Kidney glomerular epithelial cell (primary cell): ENCODE measurements around the gene ERBB4.
"Not testable (repeated sequence)": the region's sequence is repeated elsewhere in the genome, so short reads cannot be mapped to it uniquely, and the experiment has no call there.

Experiments
- DNase-seq: peaks from one replicate; lab custom pipeline; 2025; lab: John Stamatoyannopoulos, UW

The ERBB4 gene

GRCh38 chr2:212010305-212010704 is 528.3 kb downstream of the ERBB4 start:
- DNase-seq, result not testable (repeated sequence)

GRCh38 chr2:212007972-212008371 is 530.6 kb downstream of the ERBB4 start:
- DNase-seq, result no peak

- DNase-seq, result peak; percentile 61
Measured at GRCh38 chr2:212005085-212005671, 533.4 kb downstream of the ERBB4 start.

GRCh38 chr2:212001325-212001724 is 537.3 kb downstream of the ERBB4 start:
- no peak for DNase-seq

GRCh38 chr2:211996857-211997256 is 541.7 kb downstream of the ERBB4 start:
- DNase-seq, result no peak

- no peak for DNase-seq
Measured at GRCh38 chr2:211994806-211995205, 543.8 kb downstream of the ERBB4 start.

GRCh38 chr2:211990335-211990734 is 548.3 kb downstream of the ERBB4 start:
- DNase-seq, result no peak

GRCh38 chr2:211986313-211986712 is 552.3 kb downstream of the ERBB4 start:
- DNase-seq, result no peak

GRCh38 chr2:211985393-211985792 is 553.2 kb downstream of the ERBB4 start:
- no peak for DNase-seq

GRCh38 chr2:211982162-211982561 is 556.4 kb downstream of the ERBB4 start:
- DNase-seq, result no peak

GRCh38 chr2:211981451-211981850 is 557.2 kb downstream of the ERBB4 start:
- DNase-seq, result no peak

- DNase-seq, result no peak
Measured at GRCh38 chr2:211976076-211976475, 562.5 kb downstream of the ERBB4 start.

GRCh38 chr2:211967234-211967633 is 571.4 kb downstream of the ERBB4 start:
- DNase-seq, result no peak

GRCh38 chr2:211963969-211964368 is 574.6 kb downstream of the ERBB4 start:
- no peak for DNase-seq

GRCh38 chr2:211957799-211958198 is 580.8 kb downstream of the ERBB4 start:
- DNase-seq, result no peak

- DNase-seq, result no peak
Measured at GRCh38 chr2:211955648-211956047, 583.0 kb downstream of the ERBB4 start.

GRCh38 chr2:211948932-211949331 is 589.7 kb downstream of the ERBB4 start:
- no peak for DNase-seq

- no peak for DNase-seq
Measured at GRCh38 chr2:211946960-211947359, 591.6 kb downstream of the ERBB4 start.

GRCh38 chr2:211944572-211944971 is 594.0 kb downstream of the ERBB4 start:
- no peak for DNase-seq

- DNase-seq, result no peak
Measured at GRCh38 chr2:211942153-211942552, 596.4 kb downstream of the ERBB4 start.

- no peak for DNase-seq
Measured at GRCh38 chr2:211941216-211941747, 597.3 kb downstream of the ERBB4 start.

- no peak for DNase-seq
Measured at GRCh38 chr2:211939177-211939576, 599.4 kb downstream of the ERBB4 start.

GRCh38 chr2:211934811-211935210 is 603.8 kb downstream of the ERBB4 start:
- no peak for DNase-seq

- DNase-seq, result no peak
Measured at GRCh38 chr2:211931314-211931713, 607.3 kb downstream of the ERBB4 start.
